ENCODE data around the gene EFHD1.
A peak's percentile ranks its signal among the peaks of the same experiment; 100 is the strongest.
"Not testable (repeated sequence)": the region's sequence is repeated elsewhere in the genome, so short reads cannot be mapped to it uniquely, and the experiment has no call there.

EFHD1 gene

DNA sequence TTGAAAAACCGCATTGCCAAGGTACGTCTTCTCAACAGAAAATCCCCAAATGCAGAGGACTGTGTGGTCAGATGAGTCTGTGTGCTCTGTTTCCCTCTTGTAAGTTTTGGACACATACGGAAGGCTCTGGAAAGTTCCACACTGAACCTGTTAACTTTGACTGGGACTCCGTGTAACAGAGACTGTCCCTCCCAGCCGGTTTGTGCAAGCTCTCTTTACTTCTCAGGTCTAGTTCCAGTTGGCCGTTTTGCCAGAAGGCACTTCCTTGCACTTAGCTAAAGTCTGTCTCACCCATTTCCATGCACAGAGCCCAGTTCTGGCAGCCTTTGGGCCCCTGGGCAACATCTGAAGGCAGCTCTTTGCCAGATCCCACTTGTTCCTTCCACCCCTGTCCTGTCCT, 22.0 kb downstream of the EFHD1 start:
- no peak for DNase-seq

DNA sequence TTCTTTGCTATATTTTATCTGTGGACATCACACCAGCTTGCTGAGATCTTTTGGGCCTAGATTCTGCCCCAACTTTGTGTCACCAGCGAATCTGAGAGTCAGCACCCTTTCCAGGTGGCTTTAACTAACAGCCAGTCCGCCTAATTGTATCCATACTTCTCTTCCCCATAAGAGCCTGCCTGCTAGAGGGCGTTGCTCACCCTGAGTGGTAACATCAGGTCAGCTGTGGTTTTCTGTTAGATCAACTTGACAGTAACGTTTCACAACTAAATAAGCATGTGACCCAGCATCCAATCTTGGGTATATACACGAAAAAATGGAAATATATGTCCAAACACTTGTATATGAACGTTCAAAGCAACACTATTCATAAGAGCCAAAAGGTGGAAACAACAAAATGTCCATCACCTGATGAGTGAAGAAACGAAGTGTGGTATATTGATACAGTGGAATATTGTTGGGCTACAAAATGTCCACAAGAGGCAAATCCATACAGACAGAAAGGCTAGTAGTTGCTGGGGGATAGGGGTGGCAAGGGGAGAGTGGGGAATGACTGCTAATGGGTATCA, 24.9 kb downstream of the EFHD1 start:
- DNase-seq: no peak

DNA sequence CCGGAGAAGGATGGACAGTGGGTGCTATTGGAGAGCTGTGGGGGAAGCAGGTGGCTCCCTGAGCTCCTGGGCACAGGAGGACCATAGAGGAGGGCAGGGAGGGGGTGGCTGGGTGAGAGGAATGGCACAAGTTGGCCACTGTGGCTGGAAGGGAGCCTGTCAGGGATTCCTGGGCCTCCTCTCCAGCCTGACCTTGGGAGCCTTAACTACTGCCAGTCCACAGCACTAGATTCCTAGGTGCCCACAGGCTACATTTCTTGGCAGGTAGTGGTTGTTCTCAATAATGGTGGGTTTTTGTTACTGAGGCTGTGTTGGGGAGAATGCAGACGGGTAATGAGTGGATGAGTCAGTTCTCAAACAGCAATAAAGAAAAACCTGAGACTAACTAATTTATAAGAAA, 26.0 kb downstream of the EFHD1 start:
- no peak for DNase-seq

DNA sequence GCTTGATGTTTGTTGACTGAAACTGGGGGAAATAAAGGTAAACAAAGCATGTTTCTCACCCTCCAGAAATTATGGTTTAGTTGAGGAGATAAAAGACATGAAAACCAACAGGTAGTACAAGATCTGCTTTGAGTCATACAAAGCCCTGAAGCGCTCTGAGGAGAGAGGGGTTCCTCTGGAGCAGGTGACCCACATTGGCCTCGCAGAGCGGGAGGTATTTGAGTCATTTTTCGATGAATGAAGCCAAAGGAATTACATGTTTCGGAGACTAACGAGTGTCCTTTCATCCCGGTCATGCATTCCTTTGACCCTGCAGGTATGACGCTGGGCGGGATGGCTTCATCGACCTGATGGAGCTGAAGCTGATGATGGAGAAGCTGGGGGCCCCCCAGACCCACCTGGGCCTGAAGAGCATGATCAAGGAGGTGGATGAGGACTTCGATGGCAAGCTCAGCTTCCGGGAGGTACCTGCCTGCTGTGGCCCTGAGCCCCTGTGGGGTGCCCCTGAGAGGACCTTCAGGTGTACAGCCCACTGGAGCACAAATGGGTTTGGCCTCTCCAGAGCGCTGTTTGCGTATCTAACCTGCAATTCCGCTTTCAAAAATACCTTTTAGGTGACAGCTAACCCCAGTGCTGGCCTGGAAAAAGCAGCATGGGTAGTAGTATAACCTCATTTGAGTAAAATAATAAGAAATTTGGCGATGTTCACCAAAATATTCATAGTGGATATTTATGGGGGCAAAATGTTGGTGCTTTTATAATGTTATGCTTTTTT, 29.3 kb downstream of the EFHD1 start:
- DNase-seq: no peak

DNA sequence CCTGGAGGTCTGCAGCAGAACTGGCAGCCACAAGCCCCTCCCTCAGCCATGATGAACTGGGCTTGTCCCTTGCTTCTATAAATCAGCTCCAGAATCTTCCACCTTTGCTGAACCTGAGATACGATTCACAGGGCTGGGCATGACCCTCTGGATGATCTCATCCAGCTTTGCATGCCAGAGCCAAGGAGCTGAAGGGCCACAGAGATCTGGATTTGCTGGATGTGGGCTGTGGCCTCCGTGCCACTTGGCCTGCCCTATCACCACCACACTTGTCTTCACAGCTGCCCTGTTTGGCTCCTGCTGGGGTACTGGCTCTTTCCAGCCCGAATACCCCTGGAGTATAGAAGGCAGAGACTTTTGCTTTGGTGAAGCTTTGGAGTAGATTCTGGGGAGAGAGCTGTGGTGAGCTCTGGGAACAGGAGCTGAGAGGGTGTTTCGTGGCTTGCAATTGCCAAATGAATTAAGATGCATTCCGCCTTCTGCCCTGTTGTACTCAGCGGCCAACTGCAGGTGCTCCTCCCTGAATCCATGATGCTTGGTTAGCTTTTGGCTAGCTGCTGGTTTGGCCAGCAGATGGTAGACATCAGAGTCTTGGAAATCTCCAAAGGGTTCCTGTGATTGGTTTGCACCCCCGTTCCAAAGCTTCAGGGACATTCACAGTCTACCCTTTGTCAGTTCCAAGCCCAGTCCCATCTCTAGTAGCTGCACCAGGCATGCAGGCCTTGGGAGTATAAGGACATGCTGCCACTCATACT, 32.8 kb downstream of the EFHD1 start:
- no peak for DNase-seq

DNA sequence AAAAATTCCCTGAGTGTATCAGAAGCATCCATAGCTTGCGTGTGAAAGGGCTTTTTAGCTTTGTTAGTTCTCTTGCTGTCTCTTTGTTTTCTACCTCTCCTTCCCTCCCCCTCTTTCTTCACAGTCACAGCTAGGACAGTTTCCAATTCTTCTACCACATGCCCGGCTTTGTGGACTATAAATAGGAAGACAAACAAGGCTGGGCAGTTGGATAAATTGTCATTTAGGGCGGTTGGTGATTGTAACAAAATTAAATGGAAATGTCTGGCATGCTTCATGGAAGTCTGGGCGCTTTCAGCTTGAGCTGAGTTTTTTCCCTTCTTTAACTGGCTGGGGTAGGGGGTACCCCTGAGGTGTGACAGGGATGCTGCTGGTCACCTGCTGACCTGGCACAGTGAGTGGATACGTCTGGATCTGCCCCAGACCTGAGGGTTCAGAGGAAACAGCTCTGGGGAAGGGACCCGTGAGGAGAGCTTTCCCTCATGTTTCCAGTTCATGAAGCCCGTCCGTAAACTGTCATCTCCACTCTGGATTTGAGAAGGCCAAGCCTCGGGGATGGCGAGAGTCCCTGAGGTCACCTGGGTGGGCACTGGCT, 34.7 kb downstream of the EFHD1 start:
- no peak for DNase-seq

DNA sequence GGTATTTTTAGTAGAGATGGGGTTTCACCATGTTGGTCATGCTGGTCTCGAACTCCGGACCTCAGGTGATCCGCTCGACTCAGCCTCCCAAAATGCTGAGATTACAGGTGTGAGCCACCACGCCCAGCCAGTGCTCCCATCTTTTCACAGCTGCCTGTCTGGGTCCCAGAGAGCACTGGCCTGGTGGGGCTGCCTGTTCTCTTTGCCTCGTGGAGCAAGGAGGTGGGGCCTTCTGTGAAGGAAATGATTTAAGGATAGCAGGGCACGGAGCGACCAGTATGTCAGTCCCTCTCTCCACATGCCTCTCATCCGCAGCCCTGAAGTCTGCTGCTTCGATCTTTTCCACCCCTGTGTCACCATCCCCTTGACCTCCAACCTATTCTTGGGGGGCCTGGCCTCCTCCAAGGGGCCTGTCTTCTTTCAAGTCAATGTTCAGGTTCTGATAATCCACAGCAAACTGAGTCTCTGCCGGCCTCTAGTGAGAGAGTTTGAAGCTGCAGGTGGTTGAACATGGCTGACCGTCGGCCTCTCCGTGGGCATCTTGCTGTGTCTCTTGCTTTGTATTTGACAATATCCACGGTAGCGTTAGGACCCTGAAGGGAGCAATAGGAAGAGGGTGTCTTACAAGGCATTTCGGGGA, 35.5 kb downstream of the EFHD1 start:
- no peak for DNase-seq

DNA sequence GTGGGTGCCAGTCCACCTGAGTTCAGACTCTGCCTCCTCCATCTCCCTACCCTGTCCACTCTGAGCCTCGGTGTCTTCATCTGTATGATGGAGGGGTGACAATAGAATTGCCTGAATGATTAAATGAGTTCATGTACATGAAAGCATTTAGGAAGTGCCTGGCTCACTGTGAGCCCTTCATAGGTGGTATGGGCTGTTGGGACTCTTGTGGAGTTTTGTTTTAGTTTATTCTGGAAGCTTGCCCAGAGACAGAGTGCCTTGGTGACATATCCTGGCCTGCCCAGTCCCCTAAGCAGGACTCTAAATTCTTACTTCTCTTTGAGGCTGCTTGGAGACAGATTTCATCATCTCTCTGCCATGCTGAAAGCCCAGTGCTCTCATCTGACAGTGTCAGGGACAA, 39.2 kb downstream of the EFHD1 start:
- no peak for DNase-seq

DNA sequence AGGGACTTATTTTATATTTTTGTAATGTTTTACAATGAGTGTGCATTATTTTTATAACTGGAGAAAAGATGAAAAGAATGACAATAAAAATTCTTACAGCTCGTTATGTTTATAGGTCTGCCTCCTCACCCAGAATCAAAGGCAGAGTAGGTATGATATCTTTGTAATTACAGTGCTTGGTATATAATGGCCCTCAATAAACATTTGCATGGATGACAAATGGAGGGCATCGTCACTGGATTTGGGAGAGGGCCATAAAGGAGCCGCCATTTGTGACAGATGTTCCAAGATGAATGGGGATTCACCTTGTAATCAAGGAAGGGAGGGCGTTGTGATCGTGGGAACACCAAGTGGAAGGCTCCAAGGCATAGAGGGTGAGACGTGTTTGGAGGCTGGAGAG, 41.1 kb downstream of the EFHD1 start:
- no peak for DNase-seq

DNA sequence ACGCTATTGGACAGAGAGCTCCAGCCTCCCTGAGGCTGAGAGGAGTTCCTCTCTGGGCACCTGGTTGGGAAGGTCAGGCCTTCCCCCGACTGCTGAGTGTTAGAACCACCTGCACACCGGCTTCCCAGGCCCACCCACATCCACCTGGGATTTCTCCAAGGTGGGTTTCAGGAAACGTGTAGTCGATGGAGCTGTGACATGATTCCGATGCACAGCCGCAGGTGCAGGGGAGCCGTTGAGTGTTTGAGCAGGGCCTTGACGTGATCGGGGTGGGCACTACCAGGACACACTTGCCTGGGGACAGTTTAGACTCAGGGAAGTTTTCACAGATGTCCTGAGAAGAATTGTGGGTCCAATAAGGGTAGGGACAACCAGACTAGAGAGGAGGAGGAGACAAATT, 42.0 kb downstream of the EFHD1 start:
- DNase-seq: no peak

DNA sequence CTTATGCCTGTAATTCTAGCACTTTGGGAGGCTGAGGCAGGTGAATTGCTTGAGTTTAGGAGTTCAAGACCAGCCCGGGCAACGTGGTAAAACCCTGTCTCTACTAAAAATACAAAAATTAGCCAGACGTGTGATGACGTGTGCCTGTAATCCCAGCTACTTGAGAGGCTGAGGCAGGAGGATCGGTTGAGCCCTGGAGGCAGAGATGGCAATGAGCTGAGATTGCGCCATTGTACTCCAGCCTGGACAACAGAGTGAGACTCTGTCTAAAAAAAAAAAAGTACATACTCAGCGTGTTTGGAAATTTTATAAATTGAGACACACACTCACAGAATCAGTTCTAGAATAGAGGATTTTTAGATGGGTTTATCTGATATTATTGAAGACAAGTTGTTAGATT, 46.6 kb downstream of the EFHD1 start:
- no peak for DNase-seq

DNA sequence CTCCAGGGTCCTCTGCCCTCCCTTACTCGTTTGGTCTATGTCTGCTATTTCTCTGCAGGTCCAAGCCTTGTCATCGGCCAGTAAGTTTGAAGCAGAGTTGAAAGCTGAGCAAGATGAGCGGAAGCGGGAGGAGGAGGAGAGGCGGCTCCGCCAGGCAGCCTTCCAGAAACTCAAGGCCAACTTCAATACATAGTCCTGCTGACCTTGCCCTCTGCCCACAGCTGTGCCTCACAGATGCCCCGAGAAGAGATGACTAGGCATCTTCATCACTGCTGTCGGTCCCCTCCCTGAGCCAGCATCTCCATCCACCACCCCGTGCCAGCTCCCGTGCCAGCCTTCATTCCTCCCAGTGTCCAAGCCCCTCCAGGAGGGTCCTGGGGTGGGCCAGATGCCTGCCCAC, 48.1 kb downstream of the EFHD1 start:
- no peak for DNase-seq

DNA sequence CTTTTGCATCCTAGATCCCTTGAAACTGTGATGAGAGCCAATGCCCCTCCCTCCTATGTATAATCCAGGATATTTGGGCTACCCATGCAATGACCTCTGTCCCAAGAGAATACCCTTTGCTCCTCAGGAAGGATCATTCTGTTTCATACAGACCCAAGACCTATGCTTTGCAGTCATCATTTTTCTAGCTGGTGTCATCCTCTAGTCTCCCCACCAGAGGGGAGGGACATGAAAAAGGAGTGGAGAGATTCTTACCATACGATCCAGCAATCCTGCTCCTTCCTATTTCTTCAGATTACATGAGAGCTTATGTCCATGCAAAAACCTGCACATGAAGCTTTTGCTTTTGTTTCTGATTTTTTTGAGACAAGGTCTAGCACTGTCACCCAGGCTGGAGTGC, 50.0 kb downstream of the EFHD1 start:
- no peak for DNase-seq

DNA sequence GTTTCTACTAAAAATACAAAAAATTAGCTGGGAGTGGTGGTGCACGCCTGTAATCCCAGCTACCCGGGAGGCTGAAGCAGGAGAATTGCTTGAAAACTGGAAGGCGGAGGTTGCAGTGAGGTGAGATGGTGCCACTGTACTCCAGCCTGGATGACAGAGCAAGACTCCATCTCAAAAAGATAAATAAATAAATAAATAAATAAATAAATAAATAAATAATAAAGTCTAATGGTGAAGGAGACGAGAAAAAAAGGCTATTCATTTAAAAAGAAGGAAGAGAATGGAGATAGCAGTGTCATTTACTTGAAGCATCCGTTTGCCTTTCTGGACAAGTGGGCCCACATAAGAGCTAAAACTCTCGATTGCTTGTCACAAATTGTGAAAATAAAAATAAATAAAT, 52.0 kb downstream of the EFHD1 start:
- DNase-seq: not testable (repeated sequence)

DNA sequence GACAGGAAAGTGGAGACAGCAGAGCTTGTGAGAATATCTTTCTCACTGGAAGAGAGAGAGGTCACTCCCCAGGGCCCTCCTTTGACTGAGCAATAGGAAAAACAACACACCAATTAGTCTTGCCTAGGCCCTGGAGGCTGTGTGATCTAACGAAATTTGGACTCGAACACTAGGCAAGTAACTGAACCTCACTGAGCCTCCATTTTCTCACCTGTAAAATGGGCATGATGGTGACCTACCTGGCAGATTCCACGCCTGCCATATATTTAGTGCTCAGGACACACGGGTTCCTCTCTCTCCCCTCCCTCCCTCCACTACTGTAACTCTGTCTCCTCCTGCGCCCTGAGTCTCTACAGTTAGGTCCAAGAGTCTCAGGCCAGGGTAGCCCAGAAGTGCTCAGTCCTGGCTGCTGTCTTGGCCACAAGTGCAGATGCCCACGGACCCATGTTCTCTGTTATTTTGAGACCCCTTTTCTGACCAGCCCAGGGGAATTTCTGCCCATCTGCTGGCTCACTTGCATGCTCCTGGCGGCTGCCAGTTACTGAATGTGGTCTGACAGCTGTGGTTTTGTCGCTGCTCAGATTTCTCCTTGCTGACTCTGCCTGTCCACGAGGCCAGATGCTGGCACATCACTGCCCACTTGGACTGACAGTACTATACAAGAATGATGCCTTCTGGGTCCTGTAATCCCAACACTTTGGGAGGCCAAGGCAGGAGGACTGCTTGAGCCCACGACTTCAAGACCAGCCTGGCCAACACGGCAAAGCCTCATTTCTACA, 54.2 kb downstream of the EFHD1 start:
- no peak for DNase-seq

DNA sequence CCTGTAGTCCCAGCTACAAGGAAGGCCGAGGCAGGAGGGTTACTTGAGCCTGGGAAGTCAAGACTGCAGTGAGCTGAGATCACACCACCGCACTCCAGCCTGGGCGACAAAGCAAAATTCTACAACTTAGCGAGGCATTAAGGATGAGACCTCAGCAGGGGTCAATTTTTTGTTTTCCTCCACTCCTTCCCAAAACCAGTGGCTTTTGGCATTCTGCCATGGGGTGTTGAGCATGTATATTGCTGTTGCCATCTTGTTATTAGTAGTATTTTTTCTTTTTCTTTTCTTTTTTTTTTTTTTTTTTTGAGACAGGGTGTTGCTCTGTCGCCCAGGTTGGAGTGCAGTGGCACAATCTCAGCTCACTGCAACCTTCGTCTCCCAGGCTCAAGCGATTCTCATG, 54.8 kb downstream of the EFHD1 start:
- DNase-seq: no peak

DNA sequence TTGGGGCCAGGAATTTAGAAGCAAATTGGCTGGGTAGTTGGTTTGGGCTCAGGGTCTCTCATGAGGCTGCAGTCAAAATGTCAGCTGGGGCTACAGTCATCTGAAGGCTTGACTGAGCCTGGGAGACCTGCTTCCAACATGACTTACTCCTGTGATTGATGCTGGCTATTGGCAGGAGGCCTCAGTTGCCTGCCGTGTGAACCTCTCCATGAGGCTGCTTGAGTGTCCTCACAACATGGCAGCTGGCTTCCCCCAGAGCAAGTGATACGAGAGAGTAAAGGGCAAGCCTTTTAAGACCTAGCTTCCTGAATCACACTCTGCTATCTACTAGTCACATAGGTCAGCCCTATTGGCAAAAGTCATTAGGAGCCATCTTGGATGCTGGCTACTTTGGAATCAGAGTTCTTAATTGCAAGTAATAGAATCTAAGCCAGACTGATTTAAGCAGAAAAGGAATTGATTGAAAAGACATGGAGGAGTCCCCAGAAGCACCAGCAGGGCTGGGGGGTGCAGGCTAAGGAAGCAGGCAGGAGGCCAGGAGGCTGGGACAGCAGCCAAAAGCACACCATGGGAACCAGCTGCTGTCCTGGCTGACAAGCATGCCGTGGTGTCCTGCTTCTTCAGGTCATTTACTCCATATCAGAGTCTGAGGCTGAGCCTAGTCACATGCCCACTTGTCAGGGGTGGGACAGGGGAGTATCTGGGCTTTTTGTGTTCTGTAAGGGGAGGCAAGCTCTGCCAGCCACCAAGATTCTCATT, 55.9 kb downstream of the EFHD1 start:
- peak; percentile 50 for DNase-seq

DNA sequence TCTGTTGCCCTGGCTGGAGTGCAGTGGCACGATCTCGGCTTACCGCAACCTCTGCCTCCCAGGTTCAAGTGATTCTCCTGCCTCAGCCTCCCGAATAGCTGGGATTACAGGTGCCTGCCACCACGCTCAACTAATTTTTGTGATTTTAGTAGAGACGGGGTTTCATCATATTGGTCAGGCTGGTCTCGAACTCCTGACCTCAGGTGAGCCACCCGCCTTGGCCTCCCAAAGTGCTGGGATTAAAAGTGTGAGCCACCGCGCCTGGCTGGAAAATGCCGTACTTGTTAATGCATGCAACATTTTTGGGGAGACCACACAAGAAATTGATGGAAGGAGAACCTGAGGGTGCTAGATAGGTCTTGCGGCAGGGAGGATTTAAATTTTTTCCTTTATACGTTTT, 57.7 kb downstream of the EFHD1 start:
- DNase-seq: not testable (repeated sequence)

DNA sequence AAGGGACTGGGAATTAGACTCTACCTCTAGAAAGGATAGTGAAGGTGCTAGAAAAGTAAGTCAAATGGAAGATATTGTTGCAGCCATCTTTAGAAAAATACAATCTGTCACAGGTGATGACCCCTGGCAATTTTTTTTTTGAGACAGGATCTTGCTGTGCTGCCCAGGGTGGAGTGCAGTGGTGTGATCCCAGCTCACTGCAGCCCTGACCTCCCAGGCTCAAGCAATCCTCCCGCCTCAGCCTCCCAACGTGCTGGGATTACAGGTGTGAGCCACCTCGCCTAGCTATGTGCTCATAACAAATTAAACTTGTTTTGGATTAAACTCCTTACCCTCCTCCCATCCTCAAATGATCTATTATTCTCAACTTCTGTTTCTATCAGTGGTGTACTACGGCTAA, 59.9 kb downstream of the EFHD1 start:
- DNase-seq: no peak

DNA sequence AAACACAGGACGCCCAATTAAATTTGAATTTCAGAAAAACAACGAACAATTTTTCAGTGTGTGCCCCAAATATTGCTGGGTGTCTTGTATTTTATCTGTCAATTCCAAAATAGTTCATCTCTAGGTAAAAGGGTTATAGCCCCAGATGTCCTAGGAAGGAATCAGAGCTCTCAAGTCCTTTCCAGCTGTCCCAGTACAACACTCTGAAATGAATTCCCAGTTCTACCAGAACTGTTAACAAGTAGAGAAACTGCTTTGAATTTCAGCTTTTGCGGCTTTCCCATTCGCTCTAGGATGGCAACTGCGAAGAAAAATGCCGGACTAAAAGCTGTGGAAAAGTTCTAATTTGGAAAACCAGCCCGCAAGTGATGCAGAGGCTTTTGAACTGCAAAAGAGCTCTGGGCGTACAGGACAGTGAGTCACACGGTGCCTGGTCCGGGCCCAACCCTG, 63.2 kb downstream of the EFHD1 start:
- DNase-seq: no peak

DNA sequence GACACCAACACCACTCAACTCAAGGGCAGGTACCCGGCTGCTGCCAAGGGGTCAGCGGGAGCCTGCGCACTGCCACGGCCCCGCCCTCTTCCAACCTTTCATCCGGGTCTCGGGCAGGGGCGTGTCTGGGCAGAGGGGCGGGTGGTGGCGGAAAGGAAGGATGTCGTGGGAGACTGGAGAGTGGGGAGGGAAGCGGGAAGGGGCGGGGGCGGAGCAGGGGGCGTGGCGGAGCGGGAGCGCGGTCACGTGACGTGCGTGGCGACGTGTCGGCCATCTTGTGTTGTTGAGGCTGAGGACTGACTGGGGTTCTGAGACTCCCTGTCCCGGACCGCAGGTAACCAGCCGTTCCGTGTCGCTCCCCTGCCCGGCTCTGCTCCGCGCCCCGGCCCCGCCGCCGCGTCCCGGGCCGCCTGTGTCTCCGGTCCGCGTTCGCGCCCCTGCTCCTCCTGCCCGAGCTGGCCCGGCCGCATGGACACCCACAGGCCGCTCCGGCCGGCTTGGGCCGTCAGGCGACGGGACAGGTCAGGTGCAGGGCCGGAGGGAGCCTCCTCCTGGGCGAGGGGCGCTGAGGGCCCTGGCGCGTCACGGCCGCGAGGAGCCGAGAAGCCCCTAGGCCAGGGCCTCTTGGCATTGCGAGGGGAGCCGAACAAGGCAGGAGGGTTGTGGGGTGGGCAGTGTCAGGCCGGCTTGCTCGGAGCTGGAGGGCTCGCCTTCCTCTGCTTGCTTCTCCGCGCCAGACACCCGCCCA, 63.8 kb downstream of the EFHD1 start, which contains the start of gene GIGYF2:
Gene GIGYF2, plus strand, starts transcription at position 273 of the 748 bp plus-strand sequence. CDS start 37,867 bp downstream, outside the sequence.
- DNase-seq: peak; percentile 93

All from NCI-H1092 (cell line).